HL-60 (cell line): ENCODE measurements around the gene ADAMTS14.

Experiments used
- DNase-seq, 2 experiments: peaks; one replicate each; pipeline ENCODE4 v3.0.0-alpha.2; 2010 to 2020; ENCODE audit warnings: low read depth in 1 of 2, low spot score in 1 of 2
- H3K27ac ChIP-seq: fragments of 250-450 bp; sonication (Bioruptor Pico); replicated peaks from 2 replicates; pipeline ENCODE4 v1.5.1; 2020; ENCODE audit warnings: mild to moderate bottlenecking, moderate library complexity
- H3K27me3 ChIP-seq: fragments of 250-450 bp; sonication (Bioruptor Pico); 2 replicates; pipeline ENCODE4 v1.5.1; 2021; ENCODE audit warnings: mild to moderate bottlenecking, moderate library complexity; ENCODE audit not compliant: insufficient read depth, poor library complexity, severe bottlenecking
- H3K4me3 ChIP-seq: replicated peaks from 2 replicates; pipeline ENCODE4 v1.5.1; 2011; ENCODE audit warnings: mild to moderate bottlenecking, control low read depth, low read length; ENCODE audit not compliant: insufficient read depth
- GABPA ChIP-seq: IDR thresholded peaks from 2 replicates; pipeline ENCODE4 v1.6.1; 2012; ENCODE audit warnings: low read depth
- POLR2AphosphoS5 ChIP-seq: IDR thresholded peaks from 2 replicates; pipeline ENCODE4 v1.6.1; 2012; ENCODE audit warnings: low read depth
- SPI1 ChIP-seq: IDR thresholded peaks from 2 replicates; pipeline ENCODE4 v1.6.1; 2012; ENCODE audit warnings: low read depth, mild to moderate bottlenecking, borderline replicate concordance
- TF ChIP-seq, protein P1 (sequence below): IDR thresholded peaks from 2 replicates; pipeline ENCODE4 v1.6.1; 2012; ENCODE audit warnings: low read depth; ENCODE audit not compliant: insufficient replicate concordance
- TF ChIP-seq, protein P2 (sequence below): IDR thresholded peaks from one replicate; pipeline ENCODE4 v1.5.1; 2011; ENCODE audit warnings: low read length, control low read depth, inconsistent platforms; ENCODE audit not compliant: insufficient read depth

ADAMTS14 gene

DNA sequence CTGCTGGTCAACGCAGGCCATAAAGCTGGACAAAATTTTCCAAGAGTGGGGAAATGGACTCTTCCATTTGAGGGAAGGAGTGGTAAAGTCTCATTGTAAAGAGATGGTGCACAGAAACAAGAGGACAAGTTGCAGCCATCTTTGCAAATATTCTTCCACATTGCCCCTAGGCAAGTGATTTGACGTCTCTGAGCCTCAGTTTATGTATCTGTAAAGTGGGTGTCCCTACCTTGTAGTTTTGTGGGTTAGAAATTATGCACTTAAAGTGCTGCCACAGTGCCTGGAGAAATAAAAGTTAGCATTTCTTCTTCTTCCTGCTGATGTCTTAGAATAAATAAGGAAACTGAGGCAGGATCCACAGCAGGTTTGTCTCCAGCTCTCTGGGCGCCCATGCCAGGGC, 12.1 kb downstream of the ADAMTS14 start:
- Histone ChIP-seq H3K27ac (no peak overlapping the region), H3K27me3 (no peaks in the 10 kb centered on the region), H3K4me3 (no peak overlapping the region)
- no peak for DNase-seq
- TF ChIP-seq GABPA (no peak), SPI1 (no peak), POLR2AphosphoS5 (no peak)
- TF ChIP-seq, protein P1, sequence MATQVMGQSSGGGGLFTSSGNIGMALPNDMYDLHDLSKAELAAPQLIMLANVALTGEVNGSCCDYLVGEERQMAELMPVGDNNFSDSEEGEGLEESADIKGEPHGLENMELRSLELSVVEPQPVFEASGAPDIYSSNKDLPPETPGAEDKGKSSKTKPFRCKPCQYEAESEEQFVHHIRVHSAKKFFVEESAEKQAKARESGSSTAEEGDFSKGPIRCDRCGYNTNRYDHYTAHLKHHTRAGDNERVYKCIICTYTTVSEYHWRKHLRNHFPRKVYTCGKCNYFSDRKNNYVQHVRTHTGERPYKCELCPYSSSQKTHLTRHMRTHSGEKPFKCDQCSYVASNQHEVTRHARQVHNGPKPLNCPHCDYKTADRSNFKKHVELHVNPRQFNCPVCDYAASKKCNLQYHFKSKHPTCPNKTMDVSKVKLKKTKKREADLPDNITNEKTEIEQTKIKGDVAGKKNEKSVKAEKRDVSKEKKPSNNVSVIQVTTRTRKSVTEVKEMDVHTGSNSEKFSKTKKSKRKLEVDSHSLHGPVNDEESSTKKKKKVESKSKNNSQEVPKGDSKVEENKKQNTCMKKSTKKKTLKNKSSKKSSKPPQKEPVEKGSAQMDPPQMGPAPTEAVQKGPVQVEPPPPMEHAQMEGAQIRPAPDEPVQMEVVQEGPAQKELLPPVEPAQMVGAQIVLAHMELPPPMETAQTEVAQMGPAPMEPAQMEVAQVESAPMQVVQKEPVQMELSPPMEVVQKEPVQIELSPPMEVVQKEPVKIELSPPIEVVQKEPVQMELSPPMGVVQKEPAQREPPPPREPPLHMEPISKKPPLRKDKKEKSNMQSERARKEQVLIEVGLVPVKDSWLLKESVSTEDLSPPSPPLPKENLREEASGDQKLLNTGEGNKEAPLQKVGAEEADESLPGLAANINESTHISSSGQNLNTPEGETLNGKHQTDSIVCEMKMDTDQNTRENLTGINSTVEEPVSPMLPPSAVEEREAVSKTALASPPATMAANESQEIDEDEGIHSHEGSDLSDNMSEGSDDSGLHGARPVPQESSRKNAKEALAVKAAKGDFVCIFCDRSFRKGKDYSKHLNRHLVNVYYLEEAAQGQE, result no peak
- TF ChIP-seq, protein P2, sequence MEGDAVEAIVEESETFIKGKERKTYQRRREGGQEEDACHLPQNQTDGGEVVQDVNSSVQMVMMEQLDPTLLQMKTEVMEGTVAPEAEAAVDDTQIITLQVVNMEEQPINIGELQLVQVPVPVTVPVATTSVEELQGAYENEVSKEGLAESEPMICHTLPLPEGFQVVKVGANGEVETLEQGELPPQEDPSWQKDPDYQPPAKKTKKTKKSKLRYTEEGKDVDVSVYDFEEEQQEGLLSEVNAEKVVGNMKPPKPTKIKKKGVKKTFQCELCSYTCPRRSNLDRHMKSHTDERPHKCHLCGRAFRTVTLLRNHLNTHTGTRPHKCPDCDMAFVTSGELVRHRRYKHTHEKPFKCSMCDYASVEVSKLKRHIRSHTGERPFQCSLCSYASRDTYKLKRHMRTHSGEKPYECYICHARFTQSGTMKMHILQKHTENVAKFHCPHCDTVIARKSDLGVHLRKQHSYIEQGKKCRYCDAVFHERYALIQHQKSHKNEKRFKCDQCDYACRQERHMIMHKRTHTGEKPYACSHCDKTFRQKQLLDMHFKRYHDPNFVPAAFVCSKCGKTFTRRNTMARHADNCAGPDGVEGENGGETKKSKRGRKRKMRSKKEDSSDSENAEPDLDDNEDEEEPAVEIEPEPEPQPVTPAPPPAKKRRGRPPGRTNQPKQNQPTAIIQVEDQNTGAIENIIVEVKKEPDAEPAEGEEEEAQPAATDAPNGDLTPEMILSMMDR, result no peak

DNA sequence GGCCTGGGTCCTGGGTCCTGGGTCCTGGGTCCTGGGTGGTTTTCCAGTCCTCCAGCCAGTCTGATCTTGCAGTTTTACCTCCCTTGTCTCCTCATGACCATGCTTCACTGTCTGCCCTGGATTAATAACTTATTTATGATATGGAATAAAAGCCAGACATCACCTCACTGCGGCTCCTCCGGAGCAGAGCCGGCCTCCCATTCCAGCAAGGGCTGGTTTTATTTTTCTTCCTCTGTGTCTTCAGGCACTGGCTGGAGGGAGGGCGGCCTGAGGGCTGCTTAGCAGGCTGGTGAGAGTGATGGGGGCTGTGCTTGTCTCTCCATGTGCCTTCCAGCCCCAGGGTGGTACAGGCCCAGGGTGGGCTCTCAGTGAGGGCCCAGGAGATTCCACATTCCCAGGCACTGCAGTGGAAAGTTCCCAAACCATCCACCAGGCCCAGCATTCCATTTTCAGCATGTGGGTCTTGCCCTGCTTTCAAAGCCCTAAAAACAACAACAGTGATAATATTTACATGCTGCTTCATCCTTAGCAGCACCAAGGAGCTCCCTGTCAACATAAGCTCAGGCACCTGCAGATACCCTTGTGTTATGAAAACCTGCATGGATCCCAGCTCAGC, 12.6 kb downstream of the ADAMTS14 start:
- no peak for DNase-seq
- H3K27me3 ChIP-seq, result no peaks in the 10 kb centered on the region
- TF ChIP-seq SPI1 (no peak), POLR2AphosphoS5 (no peak), GABPA (no peak)
- TF ChIP-seq, protein P1, result no peak
- TF ChIP-seq, protein P2, result no peak
- H3K4me3 ChIP-seq, result no peak overlapping the region
- H3K27ac ChIP-seq, result no peak overlapping the region

DNA sequence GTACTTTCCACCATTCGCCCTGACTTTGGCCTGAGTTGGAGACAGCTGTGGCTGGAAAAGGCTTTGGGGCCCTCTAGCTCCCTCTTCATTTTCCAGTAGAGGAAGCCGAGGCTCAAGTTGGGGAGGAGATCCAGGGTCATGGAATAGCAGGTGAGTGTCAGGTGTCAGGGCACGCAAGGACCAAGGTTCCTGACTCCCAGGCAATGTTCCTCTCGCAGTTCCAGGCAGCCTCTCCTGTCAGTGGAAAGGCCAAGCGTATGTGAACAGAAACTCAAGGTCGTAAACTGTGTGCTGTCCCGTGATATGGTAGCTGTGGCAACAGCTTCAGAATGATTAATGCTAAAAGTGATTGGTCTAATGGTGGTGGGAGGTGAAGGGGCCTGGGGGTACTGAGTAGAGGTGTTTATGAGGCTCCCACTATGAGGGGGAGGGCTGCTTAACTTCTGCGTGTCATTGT, 13.2 kb downstream of the ADAMTS14 start:
- H3K27me3 ChIP-seq, result no peaks in the 10 kb centered on the region
- TF ChIP-seq POLR2AphosphoS5 (no peak), SPI1 (no peak), GABPA (no peak)
- TF ChIP-seq, protein P1, result no peak
- TF ChIP-seq, protein P2, result no peak
- no peak for DNase-seq
- no peak overlapping the region for H3K4me3 ChIP-seq
- H3K27ac ChIP-seq, result no peak overlapping the region
